Measurements from ENCODE around the gene MDFI.

MDFI gene

GRCh38 chr6:41651246-41651961 is 13.1 kb downstream of the MDFI start:
- no peak for DNase-seq (ENCODE audit: low spot score)

DNA sequence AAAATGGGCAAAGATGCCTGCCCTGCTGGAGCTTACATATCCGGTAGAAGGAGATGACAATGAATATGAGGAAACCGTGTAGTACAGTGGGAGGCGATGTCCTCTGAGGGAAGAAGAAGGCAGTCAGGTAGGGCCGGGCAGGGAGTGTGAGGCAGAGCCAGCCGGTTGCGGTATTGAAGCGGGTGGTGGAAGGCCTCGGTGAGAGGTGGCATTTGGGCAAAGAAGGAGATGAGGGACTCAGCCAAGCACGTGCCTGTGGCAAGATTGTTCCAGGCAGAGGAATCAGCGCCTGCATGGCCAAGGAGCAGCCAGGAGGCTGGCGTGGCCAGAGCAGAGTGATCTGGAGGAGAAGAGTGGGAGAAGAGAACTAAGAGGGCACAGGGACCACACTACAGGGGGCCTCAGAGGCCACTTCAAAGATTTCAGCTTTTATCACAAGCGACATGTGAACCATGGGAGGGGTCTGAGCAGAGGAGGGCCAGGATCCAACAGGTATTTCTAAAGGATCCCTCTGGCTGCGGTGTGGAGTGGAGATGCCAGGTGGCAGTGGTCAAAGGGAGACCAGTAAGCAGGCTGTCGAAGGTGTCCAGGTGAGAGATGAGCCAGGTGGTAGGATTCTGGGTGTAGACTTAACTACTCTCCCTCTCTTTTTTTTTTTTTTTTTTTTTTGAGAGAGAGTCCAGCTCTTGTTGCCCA is 13.8 kb downstream of the MDFI start:
- no peak for DNase-seq (ENCODE audit: low spot score)

DNA sequence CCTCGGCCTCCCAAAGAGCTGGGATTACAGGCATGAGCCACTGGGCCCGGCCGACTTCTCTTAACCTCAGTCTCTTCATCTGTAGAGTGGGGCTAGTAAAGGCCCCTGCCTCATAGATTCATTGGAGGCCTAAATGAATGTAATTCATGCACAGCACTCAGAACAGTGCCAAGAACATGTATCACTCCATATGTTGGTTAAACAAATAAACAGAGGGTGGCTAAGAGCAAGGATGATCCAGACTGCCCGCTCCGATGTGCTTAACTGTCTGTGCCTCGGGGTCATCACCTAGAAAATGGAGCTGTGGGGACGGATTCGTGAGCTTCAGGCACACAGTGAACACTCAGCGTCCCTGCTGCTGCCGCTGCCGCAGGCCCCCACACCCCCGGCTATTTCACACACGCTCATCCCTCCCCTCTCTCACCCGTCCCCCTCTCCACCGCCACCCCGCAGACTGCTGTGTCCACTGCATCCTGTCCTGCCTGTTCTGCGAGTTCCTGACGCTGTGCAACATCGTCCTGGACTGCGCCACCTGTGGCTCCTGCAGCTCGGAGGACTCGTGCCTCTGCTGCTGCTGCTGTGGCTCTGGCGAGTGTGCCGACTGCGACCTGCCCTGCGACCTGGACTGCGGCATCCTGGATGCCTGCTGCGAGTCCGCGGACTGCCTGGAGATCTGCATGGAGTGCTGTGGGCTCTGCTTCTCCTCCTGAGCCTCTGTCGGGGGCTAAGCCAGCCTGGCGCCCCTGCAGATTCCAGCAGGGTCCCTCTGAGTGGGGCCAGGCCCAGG is 14.8 kb downstream of the MDFI start:
- DNase-seq (ENCODE audit: low spot score): no peak

GRCh38 chr6:41653691-41654090 is 15.4 kb downstream of the MDFI start:
- no peak for DNase-seq (ENCODE audit: low spot score)

DNA sequence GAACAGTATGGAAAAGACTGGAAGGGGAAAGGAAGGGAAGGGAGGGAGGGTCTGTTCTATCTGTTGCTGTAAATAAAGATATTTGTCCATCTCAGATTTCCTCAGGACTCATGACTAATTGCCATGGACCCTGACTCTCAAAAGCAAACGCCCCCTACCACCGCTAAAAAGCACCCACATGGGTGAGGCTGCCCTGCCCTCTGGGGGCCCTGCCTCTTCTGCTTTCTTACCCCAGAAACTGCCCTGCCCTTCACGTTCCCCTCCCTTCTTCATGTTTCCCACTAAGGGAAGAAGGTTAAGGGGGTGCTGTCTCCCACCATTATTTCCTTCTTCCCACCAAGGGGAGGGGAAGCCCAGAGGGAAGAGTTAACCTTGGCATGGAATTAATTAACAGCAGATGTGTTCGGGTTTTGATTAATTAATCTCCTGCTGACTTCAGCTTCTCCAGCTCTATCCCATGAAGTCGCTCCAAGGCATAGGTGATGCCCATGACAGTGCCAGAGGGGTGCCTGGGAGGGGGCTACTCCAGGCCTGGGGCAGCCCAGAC is 16.0 kb downstream of the MDFI start:
- DNase-seq (ENCODE audit: low spot score): no peak

- DNase-seq (ENCODE audit: low spot score): no peak
These were observed 16.5 kb downstream of the MDFI start for GRCh38 chr6:41654698-41655151.

- no peak for DNase-seq (ENCODE audit: low spot score)
These were observed 16.9 kb downstream of the MDFI start for GRCh38 chr6:41655176-41655575.

DNA sequence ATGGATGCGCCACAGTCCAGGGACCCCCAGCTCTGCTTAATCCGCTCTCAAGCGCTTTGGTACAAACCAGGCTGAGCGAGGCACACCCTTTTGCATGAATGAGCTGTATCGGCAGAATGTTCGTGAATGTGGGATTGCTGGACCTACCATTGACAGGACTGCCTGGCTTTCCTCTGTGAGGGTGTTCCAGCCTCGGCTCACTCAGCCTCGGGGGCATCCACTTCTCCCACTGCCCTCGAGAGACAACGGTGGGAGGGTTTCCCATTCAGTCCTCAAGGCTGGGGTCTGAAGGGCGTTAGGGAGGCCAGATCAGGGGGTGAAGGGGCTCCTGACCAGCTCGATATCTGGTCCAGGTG is 17.4 kb downstream of the MDFI start:
- no peak for DNase-seq (ENCODE audit: low spot score)

- DNase-seq (ENCODE audit: low spot score): no peak
These were observed 17.9 kb downstream of the MDFI start for GRCh38 chr6:41656002-41656691.

DNA sequence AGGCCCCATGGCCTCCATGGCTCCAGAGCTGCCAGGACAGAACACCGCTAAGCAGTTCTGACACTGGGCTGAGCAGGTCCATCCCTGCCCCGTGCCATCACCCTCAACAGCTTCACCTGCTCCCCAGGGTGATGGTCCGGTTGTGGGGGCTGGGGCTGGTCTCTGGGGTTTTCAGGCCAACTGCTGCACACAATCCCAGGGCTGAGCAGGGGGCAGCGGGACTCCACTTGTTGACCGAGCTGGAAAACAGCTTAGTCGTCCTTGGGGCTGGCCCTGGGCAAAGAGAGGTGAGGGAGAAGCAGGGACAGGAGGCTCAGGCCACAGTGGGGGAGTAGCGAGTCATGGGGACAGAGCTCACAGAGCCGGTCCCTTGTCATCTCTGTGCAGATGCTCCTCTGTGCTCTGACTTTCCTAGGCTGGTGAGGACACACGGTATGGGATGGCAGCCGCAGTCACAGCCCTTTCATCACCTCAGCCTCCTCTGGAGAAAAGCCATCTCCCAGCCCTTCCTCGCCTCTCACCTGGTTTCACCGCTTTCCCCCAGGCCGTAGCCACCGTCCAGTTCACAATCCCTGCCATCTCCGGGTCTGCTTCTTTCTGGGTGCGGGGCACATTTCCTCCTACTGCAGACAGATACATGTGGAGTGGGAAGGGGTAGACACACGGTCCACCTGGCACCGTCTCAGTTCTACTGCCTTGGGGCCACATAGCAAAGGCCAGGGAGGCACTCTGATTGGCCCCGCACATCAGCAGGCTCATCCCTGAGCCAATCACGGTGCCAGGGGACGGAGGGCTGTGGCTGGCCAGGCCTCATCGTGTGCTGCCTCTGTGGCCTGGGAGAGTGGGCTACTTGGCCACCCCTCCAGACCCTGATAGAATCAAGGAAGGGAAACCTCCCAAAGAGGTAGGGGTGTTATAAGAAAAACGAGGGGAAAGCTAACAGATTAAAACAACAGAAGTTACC is 19.1 kb downstream of the MDFI start:
- DNase-seq (ENCODE audit: low spot score): no peak

GRCh38 chr6:41658636-41659035 is 20.4 kb downstream of the MDFI start:
- DNase-seq (ENCODE audit: low spot score): no peak

- DNase-seq (ENCODE audit: low spot score): no peak
These were observed 21.7 kb downstream of the MDFI start for GRCh38 chr6:41659935-41660334.

- DNase-seq (ENCODE audit: low spot score): no peak
These were observed 25.3 kb downstream of the MDFI start for GRCh38 chr6:41663568-41663967.

DNA sequence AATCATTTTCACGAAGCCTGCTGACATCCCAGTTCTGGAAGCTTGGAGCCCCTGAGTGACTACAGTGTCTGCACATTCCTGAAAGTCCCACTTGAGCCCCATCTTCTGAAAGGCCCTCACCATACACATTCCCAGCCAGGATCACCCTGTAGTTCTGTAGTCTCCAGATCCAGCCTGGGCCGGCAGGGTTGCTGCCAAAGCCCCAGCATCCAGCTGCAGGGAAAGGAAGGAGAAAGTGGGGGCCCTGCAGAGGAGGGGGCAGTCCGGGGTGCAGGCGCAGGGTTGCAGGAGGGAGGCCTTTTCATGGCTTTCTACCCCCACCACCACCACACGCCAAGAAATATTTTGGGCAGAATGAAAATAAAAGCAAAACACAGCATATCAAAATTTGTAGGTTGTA is 26.0 kb downstream of the MDFI start:
- no peak for DNase-seq (ENCODE audit: low spot score)

DNA sequence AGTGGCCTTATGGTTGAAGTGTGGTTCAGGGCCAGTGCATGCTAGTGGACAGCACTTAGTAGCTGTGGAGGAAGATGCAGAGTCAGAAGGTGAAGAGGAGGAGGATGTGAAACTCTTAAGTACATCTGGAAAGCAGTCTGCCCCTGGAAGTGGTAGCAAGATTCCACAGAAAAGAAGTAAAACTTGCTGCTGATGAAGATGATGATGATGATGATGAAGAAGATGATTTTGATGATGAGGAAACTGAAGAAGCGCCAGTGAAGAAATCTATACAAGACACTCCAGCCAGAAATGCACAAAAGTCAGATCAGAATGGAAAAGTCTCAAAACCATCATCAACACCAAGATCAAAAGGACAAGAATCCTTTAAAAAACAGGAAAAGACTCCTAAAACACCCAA is 28.9 kb downstream of the MDFI start:
- no peak for DNase-seq (ENCODE audit: low spot score)

DNA sequence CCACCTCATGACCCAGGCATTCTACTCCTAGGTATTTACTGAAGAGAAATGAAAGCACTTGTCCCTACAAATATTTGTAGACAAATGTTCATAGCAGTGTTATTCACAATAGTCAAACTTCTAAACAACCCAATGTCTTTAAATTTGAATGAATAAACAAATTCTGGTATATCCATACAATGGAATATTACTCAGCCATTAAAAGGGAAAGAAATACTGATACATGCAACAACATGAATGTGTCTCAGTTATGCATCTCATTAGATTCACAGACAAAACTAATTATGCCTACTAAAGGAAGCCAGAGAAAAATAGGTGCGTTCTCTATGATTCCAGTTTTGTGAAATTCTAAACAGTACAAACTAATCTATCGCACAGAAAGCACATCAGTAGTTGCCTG is 30.7 kb downstream of the MDFI start:
- DNase-seq (ENCODE audit: low spot score): no peak

- DNase-seq (ENCODE audit: low spot score): no peak
These were observed 32.6 kb downstream of the MDFI start for GRCh38 chr6:41670703-41671360.

- no peak for DNase-seq (ENCODE audit: low spot score)
These were observed 33.1 kb downstream of the MDFI start for GRCh38 chr6:41671376-41671775.

DNA sequence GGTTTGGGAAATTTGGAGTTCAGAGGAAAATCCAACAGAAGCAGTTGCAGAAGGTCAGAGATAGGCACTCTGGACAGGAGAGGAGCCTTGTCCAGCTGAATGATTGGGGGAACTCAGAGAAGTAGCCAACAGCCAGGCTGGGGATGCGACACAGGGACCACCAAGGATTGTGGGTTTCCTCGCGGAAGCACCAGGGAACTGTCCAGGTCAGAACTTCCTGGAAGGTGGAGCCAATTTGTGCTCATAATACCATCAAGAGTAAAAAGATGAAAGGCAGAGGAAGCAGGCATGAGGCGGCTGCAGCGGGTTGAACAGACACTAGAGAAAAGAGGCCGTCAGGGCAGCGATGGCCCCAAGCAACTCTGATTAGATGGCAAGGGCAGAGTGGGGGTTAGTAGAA is 33.7 kb downstream of the MDFI start:
- DNase-seq (ENCODE audit: low spot score): no peak

Data from CD4-positive, alpha-beta T cell treated with Interleukin-2 at 100 ng/mL for 4 hours (primary cell).